Bronchial epithelial cell (primary cell): ENCODE results near the gene MLF2. TPM values are rescaled to one million over a fixed set of nuclear protein-coding genes. Genes with fewer than 3 reads are reported as not detected.
A peak's percentile ranks its signal among the peaks of the same experiment; 100 is the strongest.

Source experiments
- DNase-seq: peaks from one replicate; pipeline ENCODE4 v3.0.0-alpha.2; 2010; ENCODE audit warnings: low read depth
- FAIRE-seq: peaks from 2 replicates; lab custom pipeline; 2011; peaks lifted over from hg19 to GRCh38; lab: Jason Lieb, UNC
- H3K27me3 ChIP-seq: 2 replicates; pipeline ENCODE4 v1.5.1; 2011; ENCODE audit warnings: low read length; ENCODE audit not compliant: control insufficient read depth, insufficient read depth
- H3K36me3 ChIP-seq: 2 replicates; pipeline ENCODE4 v1.5.1; 2011; ENCODE audit warnings: low read length; ENCODE audit not compliant: control insufficient read depth, insufficient read depth
- H3K4me3 ChIP-seq: 2 replicates; pipeline ENCODE4 v1.5.1; 2011; ENCODE audit warnings: mild to moderate bottlenecking, low read depth, low read length, control low read depth
- CTCF ChIP-seq: IDR thresholded peaks from 2 replicates; pipeline ENCODE4 v1.5.1; 2011; ENCODE audit warnings: mild to moderate bottlenecking, moderate library complexity, low read length, control low read depth, inconsistent platforms; ENCODE audit not compliant: insufficient read depth, severe bottlenecking
- total RNA-seq: library from RNA; depleted of rRNA; stranded (reverse); fragments of >200 nt; gene quantifications from 2 replicates; pipeline ENCODE4 v1.2.1, GENCODE V29; 2014

Gene MLF2
- total RNA-seq, 1 donor from 2014 or later: 136 TPM

GRCh38 chr12:6779708-6780432 is 26.9 kb upstream of the MLF2 start:
- peak; percentile 86 for FAIRE-seq
- TF ChIP-seq CTCF: no peak
- Histone ChIP-seq H3K36me3 (no peaks in the 10 kb centered on the region), H3K27me3 (no peaks in the 10 kb centered on the region), H3K4me3 (no peak overlapping the region)
- no peak for DNase-seq

GRCh38 chr12:6778574-6779550 is 25.9 kb upstream of the MLF2 start:
- no peaks in the 10 kb centered on the region for H3K36me3 ChIP-seq
- TF ChIP-seq CTCF: peak; percentile 94
- peak overlapping the region; percentile 18 for H3K4me3 ChIP-seq
- peak; percentile 80 for DNase-seq
- FAIRE-seq: no peak
- H3K27me3 ChIP-seq: no peaks in the 10 kb centered on the region

DNA sequence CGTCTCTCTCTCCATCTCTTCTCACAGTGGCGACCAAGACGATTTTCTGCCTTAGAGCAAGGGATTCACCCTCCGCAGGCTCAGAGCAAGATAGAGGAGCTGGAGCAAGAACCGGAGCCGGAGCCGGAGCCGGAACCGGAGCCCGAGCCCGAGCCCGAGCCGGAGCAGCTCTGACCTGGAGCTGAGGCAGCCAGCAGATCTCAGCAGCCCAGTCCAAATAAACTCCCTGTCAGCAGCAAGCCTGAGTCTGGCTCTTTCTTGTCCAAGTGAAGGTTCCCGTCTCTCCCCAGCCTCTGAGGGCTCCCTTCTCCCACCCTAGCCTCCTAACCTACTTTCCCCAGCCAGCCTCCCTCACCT is 25.3 kb upstream of the MLF2 start:
- no peak for FAIRE-seq
- no peak for TF ChIP-seq CTCF
- H3K4me3 ChIP-seq: no peak overlapping the region
- no peak for DNase-seq
- H3K36me3 ChIP-seq: no peaks in the 10 kb centered on the region
- no peaks in the 10 kb centered on the region for H3K27me3 ChIP-seq

GRCh38 chr12:6777386-6777785 is 24.4 kb upstream of the MLF2 start:
- H3K27me3 ChIP-seq: no peaks in the 10 kb centered on the region
- no peak overlapping the region for H3K4me3 ChIP-seq
- TF ChIP-seq CTCF: no peak
- H3K36me3 ChIP-seq: no peaks in the 10 kb centered on the region
- FAIRE-seq (no peak), DNase-seq (no peak)

GRCh38 chr12:6775185-6776174 is 22.5 kb upstream of the MLF2 start:
- Histone ChIP-seq H3K4me3 (no peak overlapping the region), H3K27me3 (no peaks in the 10 kb centered on the region), H3K36me3 (peaks cover under 1% of the 10 kb centered on the region)
- no peak for DNase-seq
- no peak for FAIRE-seq
- no peak for TF ChIP-seq CTCF
